Chondrocyte (in vitro differentiated cells): ENCODE data around the gene ZNF628. TPM values are rescaled to one million over a fixed set of nuclear protein-coding genes. Genes with fewer than 3 reads are reported as not detected.

Experiments
- DNase-seq: peaks from one replicate; pipeline ENCODE4 v3.0.0; 2021; ENCODE audit warnings: mixed read lengths, low spot score
- H3K27ac Mint-ChIP-seq: one replicate; pipeline ENCODE4 v1.8.0; 2021; ENCODE audit warnings: mild to moderate bottlenecking, moderate library complexity, mixed read lengths; ENCODE audit not compliant: unreplicated experiment
- H3K27me3 Mint-ChIP-seq: 2 replicates; pipeline ENCODE4 v1.8.0; 2021; ENCODE audit warnings: low read depth, mixed read lengths
- H3K36me3 Mint-ChIP-seq: 2 replicates; pipeline ENCODE4 v1.8.0; 2021; ENCODE audit warnings: low read depth, mixed read lengths
- H3K4me1 Mint-ChIP-seq: 2 replicates; pipeline ENCODE4 v1.8.0; 2021; ENCODE audit warnings: low read depth, mild to moderate bottlenecking, mixed read lengths
- H3K4me3 Mint-ChIP-seq: one replicate; pipeline ENCODE4 v1.8.0; 2021; ENCODE audit warnings: mild to moderate bottlenecking, moderate library complexity, mixed read lengths; ENCODE audit not compliant: unreplicated experiment
- H3K9me3 Mint-ChIP-seq: 2 replicates; pipeline ENCODE4 v1.8.0; 2021; ENCODE audit warnings: low read depth, mixed read lengths
- CTCF ChIP-seq: fragments of 200-600 bp; sonication (generic); IDR thresholded peaks from 2 replicates; pipeline ENCODE4 v1.5.0; 2021; ENCODE audit warnings: antibody characterized with exemption, mild to moderate bottlenecking, moderate library complexity
- total RNA-seq: library from RNA; stranded (reverse); gene quantifications from 3 replicates; pipeline ENCODE4 v1.2.1, GENCODE V29; 2021

Gene ZNF628
- total RNA-seq, 1 donor from 2014 or later = 9.4 TPM

- peak; percentile 95 for DNase-seq
- H3K36me3 Mint-ChIP-seq = no peaks in the 10 kb centered on the region
- H3K27ac Mint-ChIP-seq = peak overlapping the region; percentile 71
- no peaks in the 10 kb centered on the region for H3K27me3 Mint-ChIP-seq
- H3K4me1 Mint-ChIP-seq = peaks cover 6% of the 10 kb centered on the region
- H3K4me3 Mint-ChIP-seq = peak overlapping the region; percentile 74
- H3K9me3 Mint-ChIP-seq = no peaks in the 10 kb centered on the region
- TF ChIP-seq CTCF = peak; percentile 100
Measured at GRCh38 chr19:55503502-55504251, 27.3 kb downstream of the ZNF628 start.

GRCh38 chr19:55504252-55504603 lies 27.8 kb downstream of the ZNF628 start:
- no peaks in the 10 kb centered on the region for H3K27me3 Mint-ChIP-seq
- H3K36me3 Mint-ChIP-seq = no peaks in the 10 kb centered on the region
- H3K9me3 Mint-ChIP-seq = no peaks in the 10 kb centered on the region
- H3K4me1 Mint-ChIP-seq = peaks cover 6% of the 10 kb centered on the region
- DNase-seq = no peak
- H3K27ac Mint-ChIP-seq = no peak overlapping the region
- peak overlapping the region; percentile 74 for H3K4me3 Mint-ChIP-seq
- peak; percentile 27 for TF ChIP-seq CTCF

- peaks cover 6% of the 10 kb centered on the region for H3K4me1 Mint-ChIP-seq
- H3K27me3 Mint-ChIP-seq = no peaks in the 10 kb centered on the region
- no peak for TF ChIP-seq CTCF
- H3K4me3 Mint-ChIP-seq = no peak overlapping the region
- no peak for DNase-seq
- no peaks in the 10 kb centered on the region for H3K9me3 Mint-ChIP-seq
- no peaks in the 10 kb centered on the region for H3K36me3 Mint-ChIP-seq
- H3K27ac Mint-ChIP-seq = no peak overlapping the region
Measured at GRCh38 chr19:55504981-55505380, 28.6 kb downstream of the ZNF628 start.

DNA sequence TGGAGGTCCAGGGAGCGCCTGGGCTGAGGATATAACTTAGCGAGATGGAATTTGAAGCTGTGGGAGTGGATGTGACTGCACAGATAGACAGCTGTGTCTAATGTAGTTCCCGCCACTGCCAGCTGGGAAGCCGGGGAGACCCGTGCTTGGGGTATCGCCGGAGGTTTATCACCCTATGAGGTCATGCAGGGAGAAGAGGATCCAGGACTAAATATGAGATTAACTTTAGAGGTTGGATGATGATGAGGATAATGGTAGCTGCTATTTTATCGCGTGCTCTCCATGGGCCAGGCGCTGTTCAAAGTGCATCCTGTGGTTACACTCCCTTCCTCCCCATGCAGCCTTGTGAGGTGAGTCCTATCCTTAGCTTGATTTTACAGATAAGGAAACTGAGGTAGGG lies 31.7 kb downstream of the ZNF628 start:
- no peaks in the 10 kb centered on the region for H3K27me3 Mint-ChIP-seq
- no peak overlapping the region for H3K27ac Mint-ChIP-seq
- no peaks in the 10 kb centered on the region for H3K36me3 Mint-ChIP-seq
- DNase-seq = no peak
- peaks cover 6% of the 10 kb centered on the region for H3K4me1 Mint-ChIP-seq
- no peak overlapping the region for H3K4me3 Mint-ChIP-seq
- no peak for TF ChIP-seq CTCF
- no peaks in the 10 kb centered on the region for H3K9me3 Mint-ChIP-seq

GRCh38 chr19:55516878-55517620 lies 40.6 kb downstream of the ZNF628 start:
- Mint-ChIP-seq H3K36me3 (no peaks in the 10 kb centered on the region), H3K9me3 (no peaks in the 10 kb centered on the region), H3K4me1 (peaks cover 5% of the 10 kb centered on the region), H3K27ac (peak overlapping the region; percentile 89), H3K27me3 (no peaks in the 10 kb centered on the region), H3K4me3 (peak overlapping the region; percentile 72)
- peak; percentile 88 for TF ChIP-seq CTCF
- no peak for DNase-seq
